GM23338 (cell line): ENCODE data around the gene CNDP1. TPM values are rescaled to one million over a fixed set of nuclear protein-coding genes. Genes with fewer than 3 reads are reported as not detected.

Experiments used
- ATAC-seq: fragments of 200-7000 bp; cut with Tn5 transposase; 3 replicates; pipeline ENCODE4 v1.9.1; 2020
- DNase-seq: peaks from one replicate; pipeline ENCODE4 v3.0.0-alpha.2; 2015; ENCODE audit warnings: low spot score
- H2AFZ ChIP-seq: fragments of 200-600 bp; sonication (generic); 2 replicates; pipeline ENCODE4 v1.8.0; 2016; ENCODE audit warnings: antibody characterized with exemption, mild to moderate bottlenecking, moderate library complexity
- H3F3A ChIP-seq: fragments of 200-600 bp; sonication (generic); replicated peaks from 2 replicates; pipeline ENCODE4 v1.8.0; 2017; ENCODE audit warnings: antibody characterized with exemption, mixed run types, low read depth
- H3K27ac ChIP-seq: fragments of 200-600 bp; sonication (generic); 2 replicates; pipeline ENCODE4 v1.6.1; 2016; ENCODE audit warnings: low read depth
- H3K27me3 ChIP-seq: fragments of 200-600 bp; sonication (generic); 2 replicates; pipeline ENCODE4 v1.8.0; 2016; ENCODE audit warnings: mild to moderate bottlenecking, mixed run types, moderate library complexity; ENCODE audit not compliant: insufficient read depth
- H3K36me3 ChIP-seq: fragments of 200-600 bp; sonication (generic); 2 replicates; pipeline ENCODE4 v1.8.0; 2016; ENCODE audit warnings: mild to moderate bottlenecking; ENCODE audit not compliant: insufficient read depth
- H3K4me1 ChIP-seq: fragments of 200-600 bp; sonication (generic); 2 replicates; pipeline ENCODE4 v1.8.0; 2016; ENCODE audit warnings: mild to moderate bottlenecking, moderate library complexity; ENCODE audit not compliant: insufficient read depth
- H3K4me2 ChIP-seq: fragments of 200-600 bp; sonication (generic); 2 replicates; pipeline ENCODE4 v1.7.1; 2017; ENCODE audit warnings: mixed run types
- H3K4me3 ChIP-seq: fragments of 200-600 bp; sonication (generic); 2 replicates; pipeline ENCODE4 v1.6.1; 2016; ENCODE audit warnings: mixed run types
- H3K79me2 ChIP-seq: fragments of 200-600 bp; sonication (generic); replicated peaks from 2 replicates; pipeline ENCODE4 v1.8.0; 2017; ENCODE audit warnings: mild to moderate bottlenecking; ENCODE audit not compliant: insufficient read depth
- H3K9me2 ChIP-seq: fragments of 200-600 bp; sonication (generic); 2 replicates; pipeline ENCODE4 v1.8.0; 2017; ENCODE audit not compliant: insufficient read depth
- H4K20me1 ChIP-seq: fragments of 200-600 bp; sonication (generic); replicated peaks from 2 replicates; pipeline ENCODE4 v1.8.0; 2017; ENCODE audit warnings: mild to moderate bottlenecking; ENCODE audit not compliant: insufficient read depth
- H3K27ac Mint-ChIP-seq: 2 replicates; pipeline ENCODE4 v1.8.0; 2020; ENCODE audit warnings: inconsistent platforms, mild to moderate bottlenecking, moderate library complexity, mixed read lengths
- H3K27me3 Mint-ChIP-seq: 3 replicates; pipeline ENCODE4 v1.8.0; 2022; ENCODE audit warnings: low read depth, mild to moderate bottlenecking, moderate library complexity, mixed read lengths, inconsistent platforms; ENCODE audit not compliant: insufficient read depth, poor library complexity
- H3K36me3 Mint-ChIP-seq: 3 replicates; pipeline ENCODE4 v1.8.0; 2021; ENCODE audit warnings: low read depth, mild to moderate bottlenecking, inconsistent platforms, moderate library complexity, mixed read lengths
- H3K4me1 Mint-ChIP-seq: 3 replicates; pipeline ENCODE4 v1.8.0; 2020; ENCODE audit warnings: mild to moderate bottlenecking, inconsistent platforms, mixed read lengths
- H3K4me3 Mint-ChIP-seq: 3 replicates; pipeline ENCODE4 v1.8.0; 2021; ENCODE audit warnings: moderate library complexity, mild to moderate bottlenecking, inconsistent platforms, mixed read lengths
- H3K9me3 Mint-ChIP-seq: 3 replicates; pipeline ENCODE4 v1.8.0; 2020; ENCODE audit warnings: moderate library complexity, mild to moderate bottlenecking, inconsistent platforms, mixed read lengths
- CREB1 ChIP-seq: fragments of 250-450 bp; sonication (Bioruptor Pico); IDR thresholded peaks from 2 replicates; pipeline ENCODE4 v1.5.0; 2020; ENCODE audit warnings: low read depth, mild to moderate bottlenecking, moderate library complexity
- CTCF ChIP-seq, 2 experiments: fragments of 200-600 bp in 1 of 2; sonication (generic) in 1 of 2; conservative IDR thresholded peaks; 2 replicates each; pipeline versions ENCODE4 v1.5.1 to v1.6.1; 2016 to 2017; ENCODE audit warnings: antibody characterized with exemption in 2 of 2, low read depth in 2 of 2, mild to moderate bottlenecking in 2 of 2, moderate library complexity in 1 of 2
- ETS1 ChIP-seq: IDR thresholded peaks from 2 replicates; pipeline ENCODE4 v1.6.1; 2016; ENCODE audit warnings: antibody characterized with exemption
- EZH2 ChIP-seq: fragments of 200-600 bp; sonication (generic); IDR thresholded peaks from one replicate; pipeline ENCODE4 v1.8.0; 2017; ENCODE audit warnings: antibody characterized with exemption, mild to moderate bottlenecking, low read depth; ENCODE audit not compliant: unreplicated experiment
- EZH2phosphoT487 ChIP-seq: fragments of 200-600 bp; sonication (generic); IDR thresholded peaks from one replicate; pipeline ENCODE4 v1.8.1; 2018; ENCODE audit warnings: antibody characterized with exemption; ENCODE audit not compliant: unreplicated experiment
- JUNB ChIP-seq: IDR thresholded peaks from one replicate; pipeline ENCODE4 v1.6.1; 2016; ENCODE audit warnings: antibody characterized with exemption; ENCODE audit not compliant: unreplicated experiment
- NANOG ChIP-seq: IDR thresholded peaks from 2 replicates; pipeline ENCODE4 v1.6.1; 2016; ENCODE audit warnings: antibody characterized with exemption, borderline replicate concordance
- POLR2AphosphoS5 ChIP-seq: IDR thresholded peaks from 2 replicates; pipeline ENCODE4 v1.6.1; 2016; ENCODE audit warnings: antibody characterized with exemption, low read depth
- REST ChIP-seq: IDR thresholded peaks from one replicate; pipeline ENCODE4 v1.6.1; 2018; ENCODE audit warnings: antibody characterized with exemption; ENCODE audit not compliant: unreplicated experiment
- STAT1 ChIP-seq: IDR thresholded peaks from one replicate; pipeline ENCODE4 v1.6.1; 2016; ENCODE audit warnings: antibody characterized with exemption; ENCODE audit not compliant: unreplicated experiment
- ZNF114 ChIP-seq: fragments of 250-450 bp; sonication (Bioruptor Pico); IDR thresholded peaks from 2 replicates; pipeline ENCODE4 v1.5.0; 2020; ENCODE audit warnings: mild to moderate bottlenecking, moderate library complexity
- ZNF331 ChIP-seq: fragments of 250-450 bp; sonication (Bioruptor Pico); IDR thresholded peaks from 2 replicates; pipeline ENCODE4 v1.5.0; 2020; ENCODE audit warnings: low read depth, mild to moderate bottlenecking, moderate library complexity
- ZNF462 ChIP-seq: fragments of 250-450 bp; sonication (Bioruptor Pico); IDR thresholded peaks from 2 replicates; pipeline ENCODE4 v1.5.0; 2020; ENCODE audit warnings: mild to moderate bottlenecking, moderate library complexity
- polyA plus RNA-seq: library from polyadenylated mRNA; unstranded; fragments of >200 nt; fragmentation: Nextera tagmentation; extraction: Ambion mirVana; gene quantifications from 2 replicates; pipeline ENCODE4 v1.2.1, GENCODE V29; 2016
- total RNA-seq: library from RNA; depleted of rRNA; stranded (reverse); fragments of >200 nt; shearing (Covaris generic); gene quantifications from 2 replicates; pipeline ENCODE4 v1.2.3, GENCODE V29; 2014

CNDP1 gene
- total and polyA plus RNA-seq, 2 experiments from 2014 or later, result 0.03 to 0.11 TPM

DNA sequence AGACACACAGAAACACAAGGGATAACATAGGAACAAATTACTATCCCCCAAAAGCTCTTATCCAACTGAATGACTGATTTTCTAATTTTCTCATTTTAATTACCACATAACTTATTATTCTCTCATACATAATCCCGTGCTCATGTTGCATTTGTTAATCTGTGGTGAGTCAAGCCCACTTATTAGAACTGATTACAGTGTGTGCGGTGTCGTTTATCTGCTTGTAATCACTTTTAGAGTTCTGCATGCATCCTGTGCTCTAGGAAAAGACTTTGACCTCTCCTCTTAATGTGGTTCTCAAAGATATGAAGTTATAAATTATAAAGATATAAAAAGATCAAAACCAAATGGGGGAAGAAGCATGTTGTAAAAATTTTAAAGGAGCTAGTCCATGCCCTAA, 29.7 kb downstream of the CNDP1 start:
- Mint-ChIP-seq H3K27ac (no peak overlapping the region), H3K4me3 (no peak overlapping the region), H3K9me3 (peaks cover 46% of the 10 kb centered on the region), H3K36me3 (peaks cover 22% of the 10 kb centered on the region), H3K27me3 (peaks cover 8% of the 10 kb centered on the region), H3K4me1 (no peaks in the 10 kb centered on the region)
- Histone ChIP-seq H3K4me3 (no peak overlapping the region), H3K9me2 (no peaks in the 10 kb centered on the region; the same call in 1 of the 2 replicates), H3K36me3 (no peaks in the 10 kb centered on the region), H2AFZ (no peak overlapping the region), H3K4me1 (no peaks in the 10 kb centered on the region), H3K27me3 (no peaks in the 10 kb centered on the region), H3K27ac (no peak overlapping the region), H3K4me2 (no peak overlapping the region), H3F3A (no peaks in the 10 kb centered on the region), H3K79me2 (no peaks in the 10 kb centered on the region), H4K20me1 (no peaks in the 10 kb centered on the region)
- TF ChIP-seq ZNF331 (CRISPR knock-in tag) (no peak), CREB1 (CRISPR knock-in tag) (no peak), POLR2AphosphoS5 (no peak), EZH2phosphoT487 (no peak), EZH2 (no peak), REST (no peak), NANOG (no peak), JUNB (no peak), ETS1 (no peak), ZNF462 (CRISPR knock-in tag) (no peak), CTCF (conservative IDR thresholded peaks at IDR 0.05; ENCODE audit: low read depth in 2 of 2) (no peak), STAT1 (no peak), ZNF114 (CRISPR knock-in tag) (no peak)
- DNase-seq, result no peak
- ATAC-seq, result no peak
